ENCODE data around the gene CTSK. TPM values are rescaled to one million over a fixed set of nuclear protein-coding genes. Genes with fewer than 3 reads are reported as not detected.
"Not testable (repeated sequence)": the region's sequence is repeated elsewhere in the genome, so short reads cannot be mapped to it uniquely, and the experiment has no call there.

Gene CTSK
- total RNA-seq, 4 donors from 2014 or later, result 13.3 to 53.2 (median 35.8) TPM

DNA sequence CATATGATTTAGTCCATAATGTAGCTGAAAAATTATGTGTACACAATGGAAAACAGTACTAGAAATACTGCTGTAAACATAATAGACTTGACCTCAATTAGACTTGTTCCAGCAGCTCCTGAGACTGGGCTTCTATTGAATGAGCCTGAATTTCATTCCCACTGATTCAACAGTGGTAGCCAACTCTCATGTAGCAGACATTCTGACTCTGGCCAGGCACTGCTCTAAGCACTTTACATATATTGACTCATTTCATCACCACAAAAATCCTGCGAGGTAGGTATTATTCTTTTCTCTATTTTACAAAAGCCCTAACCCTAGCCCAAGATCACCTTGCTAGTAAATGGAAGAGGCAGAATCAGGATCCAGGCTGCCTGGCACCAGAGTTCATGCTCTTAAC is 29.7 kb downstream of the CTSK start:
- in situ Hi-C loops (cut with MboI; ENCODE audit: low pct_ligation_motif_present in 1 of 4, low pct_unique_long_range_greater_than_20kb in 1 of 4, low sequenced_read_pairs in 3 of 4) (no loop called here), intact Hi-C loops (cut with DNase I; ENCODE audit: low total_unique reads) (no loop called here)
- Histone ChIP-seq H3K27ac (no peak overlapping the region), H3K4me1 (no peaks in the 10 kb centered on the region), H3K4me3 (no peak overlapping the region), H3K27me3 (no peaks in the 10 kb centered on the region), H3K36me3 (no peaks in the 10 kb centered on the region), H3K9me3 (no peaks in the 10 kb centered on the region)
- WGBS, 2 donors (ENCODE audit: low coverage in 1 of 2), result 60 to 95% methylated on average over 1 of the region's 1 CpG
- no peak for DNase-seq
- no peak for TF ChIP-seq POLR2AphosphoS5 (IDR thresholded peaks at IDR 0.05)

GRCh38 chr1:150777544-150777943 is 30.5 kb downstream of the CTSK start:
- DNase-seq, result no peak
- Histone ChIP-seq H3K27me3 (no peaks in the 10 kb centered on the region), H3K9me3 (no peaks in the 10 kb centered on the region), H3K4me1 (no peaks in the 10 kb centered on the region), H3K36me3 (no peaks in the 10 kb centered on the region), H3K4me3 (no peak overlapping the region), H3K27ac (no peak overlapping the region)
- TF ChIP-seq POLR2AphosphoS5 (IDR thresholded peaks at IDR 0.05) (no peak), CTCF (IDR thresholded peaks at IDR 0.05) (no peak), POLR2A (IDR thresholded peaks at IDR 0.05) (no peak), EP300 (IDR thresholded peaks at IDR 0.05; ENCODE audit: low read depth) (no peak)
- WGBS, 2 donors (ENCODE audit: low coverage in 1 of 2), result 80 to 92% methylated on average over 2 of the region's 2 CpGs
- in situ Hi-C loops (cut with MboI; ENCODE audit: low pct_ligation_motif_present in 1 of 4, low pct_unique_long_range_greater_than_20kb in 1 of 4, low sequenced_read_pairs in 3 of 4), result no loop called here
- intact Hi-C loops (cut with DNase I; ENCODE audit: low total_unique reads), result no loop called here

GRCh38 chr1:150775931-150776505 is 32.0 kb downstream of the CTSK start:
- H3K27ac ChIP-seq; intact Hi-C loops (cut with DNase I; ENCODE audit: low total_unique reads); in situ Hi-C loops (cut with MboI; ENCODE audit: low pct_ligation_motif_present in 1 of 4, low pct_unique_long_range_greater_than_20kb in 1 of 4, low sequenced_read_pairs in 3 of 4); H3K27me3 ChIP-seq; DNase-seq; H3K9me3 ChIP-seq; H3K4me1 ChIP-seq; H3K4me3 ChIP-seq; H3K36me3 ChIP-seq: not testable (repeated sequence)
- WGBS, 2 donors (ENCODE audit: low coverage in 1 of 2), result 85 to 95% methylated on average over 4 to 13 of the region's 13 CpGs

DNA sequence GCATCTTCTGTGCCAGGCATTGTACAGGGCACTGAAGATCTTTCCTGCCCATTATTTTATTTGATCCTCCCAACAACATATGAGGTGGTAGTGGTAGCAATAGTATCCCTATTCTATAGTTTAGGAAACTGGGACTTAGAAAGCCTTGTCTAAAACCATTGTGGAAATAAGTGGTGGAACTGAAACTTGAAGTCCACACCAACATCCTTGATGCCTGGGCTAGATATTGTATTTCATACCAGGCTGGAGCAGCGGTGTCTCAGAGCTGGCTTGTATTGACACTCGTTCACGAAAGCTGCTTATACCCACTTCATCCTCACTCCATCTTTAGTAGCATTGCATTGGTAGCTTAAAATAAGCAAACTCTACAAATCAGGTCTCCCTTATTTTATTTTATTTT is 32.8 kb downstream of the CTSK start:
- TF ChIP-seq POLR2A (IDR thresholded peaks at IDR 0.05) (no peak), CTCF (IDR thresholded peaks at IDR 0.05) (no peak), POLR2AphosphoS5 (IDR thresholded peaks at IDR 0.05) (no peak), EP300 (IDR thresholded peaks at IDR 0.05; ENCODE audit: low read depth) (no peak)
- H3K27me3 ChIP-seq, result no peaks in the 10 kb centered on the region
- WGBS, 2 donors (ENCODE audit: low coverage in 1 of 2), result 89 to 100% methylated on average over 3 of the region's 3 CpGs
- H3K36me3 ChIP-seq, result no peaks in the 10 kb centered on the region
- no peak for DNase-seq
- in situ Hi-C loops (cut with MboI; ENCODE audit: low pct_ligation_motif_present in 1 of 4, low pct_unique_long_range_greater_than_20kb in 1 of 4, low sequenced_read_pairs in 3 of 4) (no loop called here), intact Hi-C loops (cut with DNase I; ENCODE audit: low total_unique reads) (no loop called here)
- H3K9me3 ChIP-seq, result no peaks in the 10 kb centered on the region
- H3K27ac ChIP-seq, result no peak overlapping the region
- H3K4me3 ChIP-seq, result no peak overlapping the region
- H3K4me1 ChIP-seq, result no peaks in the 10 kb centered on the region

- Histone ChIP-seq H3K4me3 (no peak overlapping the region), H3K9me3 (no peaks in the 10 kb centered on the region), H3K27me3 (no peaks in the 10 kb centered on the region), H3K27ac (no peak overlapping the region), H3K4me1 (no peaks in the 10 kb centered on the region), H3K36me3 (no peaks in the 10 kb centered on the region)
- no peak for DNase-seq
- in situ Hi-C loops (cut with MboI; ENCODE audit: low pct_ligation_motif_present in 1 of 4, low pct_unique_long_range_greater_than_20kb in 1 of 4, low sequenced_read_pairs in 3 of 4), result no loop called here
- WGBS, 2 donors (ENCODE audit: low coverage in 1 of 2), result 85 to 87% methylated on average over 4 of the region's 4 CpGs
- intact Hi-C loops (cut with DNase I; ENCODE audit: low total_unique reads), result no loop called here
- TF ChIP-seq POLR2AphosphoS5 (IDR thresholded peaks at IDR 0.05) (no peak), CTCF (IDR thresholded peaks at IDR 0.05) (no peak), POLR2A (IDR thresholded peaks at IDR 0.05) (no peak), EP300 (IDR thresholded peaks at IDR 0.05; ENCODE audit: low read depth) (no peak)
Observed at GRCh38 chr1:150772326-150772725, 35.7 kb downstream of the CTSK start.

GRCh38 chr1:150767704-150768103 is 40.4 kb downstream of the CTSK start:
- H3K4me1 ChIP-seq, result peaks cover 0 to 24% (median 14%) of the 10 kb centered on the region in 4 donors
- H3K9me3 ChIP-seq; intact Hi-C loops (cut with DNase I; ENCODE audit: low total_unique reads); H3K36me3 ChIP-seq; H3K4me3 ChIP-seq; in situ Hi-C loops (cut with MboI; ENCODE audit: low pct_ligation_motif_present in 1 of 4, low pct_unique_long_range_greater_than_20kb in 1 of 4, low sequenced_read_pairs in 3 of 4); H3K27me3 ChIP-seq; H3K27ac ChIP-seq; DNase-seq: not testable (repeated sequence)
- 96% methylated on average over 1 of the region's 1 CpG; no CpG with 5 or more reads in 1 of the 2 donors for WGBS, 2 donors (ENCODE audit: low coverage in 1 of 2)

All from transverse colon (tissue), 4 donors.